Glutamatergic neuron (in vitro differentiated cells): ENCODE data around the gene MEAK7. TPM values are rescaled to one million over a fixed set of nuclear protein-coding genes. Genes with fewer than 3 reads are reported as not detected.

Source experiments
- DNase-seq: peaks from one replicate; pipeline ENCODE4 v3.0.0; 2022
- H3K27ac Mint-ChIP-seq: one replicate; pipeline ENCODE4 v1.8.0; 2020; ENCODE audit warnings: mild to moderate bottlenecking, mixed read lengths, inconsistent platforms; ENCODE audit not compliant: unreplicated experiment
- H3K27me3 Mint-ChIP-seq: one replicate; pipeline ENCODE4 v1.8.0; 2020; ENCODE audit warnings: mild to moderate bottlenecking, moderate library complexity, mixed read lengths, inconsistent platforms; ENCODE audit not compliant: unreplicated experiment
- H3K36me3 Mint-ChIP-seq: one replicate; pipeline ENCODE4 v1.8.0; 2020; ENCODE audit warnings: mild to moderate bottlenecking, mixed read lengths, inconsistent platforms; ENCODE audit not compliant: unreplicated experiment
- H3K4me1 Mint-ChIP-seq: one replicate; pipeline ENCODE4 v1.8.0; 2020; ENCODE audit warnings: mild to moderate bottlenecking, low read depth, mixed read lengths, inconsistent platforms; ENCODE audit not compliant: unreplicated experiment
- H3K4me3 Mint-ChIP-seq: one replicate; pipeline ENCODE4 v1.8.0; 2020; ENCODE audit warnings: mild to moderate bottlenecking, mixed read lengths, inconsistent platforms; ENCODE audit not compliant: unreplicated experiment
- H3K9me3 Mint-ChIP-seq: one replicate; pipeline ENCODE4 v1.8.0; 2020; ENCODE audit warnings: mild to moderate bottlenecking, moderate library complexity, mixed read lengths, inconsistent platforms; ENCODE audit not compliant: unreplicated experiment
- total RNA-seq: library from RNA; stranded (reverse); fragmentation: NEBNext Ultra II Directional; extraction: Animal tissue kit (Norgen Biotek cat#: 25700); gene quantifications from one replicate; pipeline ENCODE4 v1.2.1, GENCODE V29; 2021; ENCODE audit not compliant: unreplicated experiment
- TF ChIP-seq, protein P1 (sequence below): fragments of 200-600 bp; sonication (generic); IDR thresholded peaks from one replicate; pipeline ENCODE4 v1.5.0; 2021; ENCODE audit not compliant: partially characterized antibody, unreplicated experiment

Gene MEAK7
- total RNA-seq, 1 donor from 2014 or later: 44.8 TPM

DNA sequence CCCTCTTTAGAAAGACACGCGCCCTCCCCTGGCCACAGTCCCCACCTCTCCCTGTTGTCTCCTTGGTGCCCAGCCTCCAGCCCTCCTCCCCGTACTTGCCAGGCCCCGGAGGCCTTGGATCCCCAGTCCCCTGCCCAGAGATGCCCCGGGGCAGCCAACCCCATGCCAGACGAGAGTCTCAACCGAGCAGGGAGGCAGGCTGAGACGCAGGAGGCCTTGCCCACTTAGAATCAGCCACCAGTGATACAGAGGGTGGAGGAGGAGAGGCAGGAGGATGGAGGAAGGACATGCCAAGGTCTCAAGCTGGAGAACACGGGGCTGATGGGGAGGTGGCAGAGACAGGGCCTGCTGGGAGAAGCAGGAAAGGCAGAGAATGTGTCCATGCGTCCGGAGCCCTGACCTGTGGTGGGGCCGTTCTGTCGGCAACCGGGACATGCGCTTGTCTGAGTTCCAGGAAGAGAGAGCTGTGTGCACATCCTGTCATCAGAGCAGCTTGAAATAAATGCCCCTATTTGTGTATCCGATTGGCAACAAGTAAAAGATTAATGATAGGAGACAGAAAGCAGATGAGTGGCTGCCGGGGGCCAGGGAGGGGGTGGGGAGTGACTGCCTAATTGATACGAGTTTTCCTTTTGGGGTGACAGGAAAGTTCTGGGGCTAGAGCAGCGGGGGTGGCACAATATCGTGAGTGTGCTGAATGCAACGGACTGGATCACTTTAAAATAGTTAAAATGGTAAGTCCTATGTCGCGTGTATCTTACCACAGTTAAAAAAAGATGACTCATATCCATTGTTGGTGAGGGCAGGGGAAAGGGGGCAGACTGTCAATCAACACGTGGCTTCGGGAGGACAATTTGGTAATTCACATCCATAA lies 44.7 kb upstream of the MEAK7 start:
- Mint-ChIP-seq H3K4me1 (peaks cover 50% of the 10 kb centered on the region), H3K4me3 (no peak overlapping the region), H3K36me3 (no peaks in the 10 kb centered on the region), H3K27ac (peak overlapping the region; percentile 97), H3K27me3 (peaks cover 14% of the 10 kb centered on the region), H3K9me3 (peaks cover 11% of the 10 kb centered on the region)
- TF ChIP-seq, protein P1, sequence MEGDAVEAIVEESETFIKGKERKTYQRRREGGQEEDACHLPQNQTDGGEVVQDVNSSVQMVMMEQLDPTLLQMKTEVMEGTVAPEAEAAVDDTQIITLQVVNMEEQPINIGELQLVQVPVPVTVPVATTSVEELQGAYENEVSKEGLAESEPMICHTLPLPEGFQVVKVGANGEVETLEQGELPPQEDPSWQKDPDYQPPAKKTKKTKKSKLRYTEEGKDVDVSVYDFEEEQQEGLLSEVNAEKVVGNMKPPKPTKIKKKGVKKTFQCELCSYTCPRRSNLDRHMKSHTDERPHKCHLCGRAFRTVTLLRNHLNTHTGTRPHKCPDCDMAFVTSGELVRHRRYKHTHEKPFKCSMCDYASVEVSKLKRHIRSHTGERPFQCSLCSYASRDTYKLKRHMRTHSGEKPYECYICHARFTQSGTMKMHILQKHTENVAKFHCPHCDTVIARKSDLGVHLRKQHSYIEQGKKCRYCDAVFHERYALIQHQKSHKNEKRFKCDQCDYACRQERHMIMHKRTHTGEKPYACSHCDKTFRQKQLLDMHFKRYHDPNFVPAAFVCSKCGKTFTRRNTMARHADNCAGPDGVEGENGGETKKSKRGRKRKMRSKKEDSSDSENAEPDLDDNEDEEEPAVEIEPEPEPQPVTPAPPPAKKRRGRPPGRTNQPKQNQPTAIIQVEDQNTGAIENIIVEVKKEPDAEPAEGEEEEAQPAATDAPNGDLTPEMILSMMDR: no peak
- DNase-seq: no peak

DNA sequence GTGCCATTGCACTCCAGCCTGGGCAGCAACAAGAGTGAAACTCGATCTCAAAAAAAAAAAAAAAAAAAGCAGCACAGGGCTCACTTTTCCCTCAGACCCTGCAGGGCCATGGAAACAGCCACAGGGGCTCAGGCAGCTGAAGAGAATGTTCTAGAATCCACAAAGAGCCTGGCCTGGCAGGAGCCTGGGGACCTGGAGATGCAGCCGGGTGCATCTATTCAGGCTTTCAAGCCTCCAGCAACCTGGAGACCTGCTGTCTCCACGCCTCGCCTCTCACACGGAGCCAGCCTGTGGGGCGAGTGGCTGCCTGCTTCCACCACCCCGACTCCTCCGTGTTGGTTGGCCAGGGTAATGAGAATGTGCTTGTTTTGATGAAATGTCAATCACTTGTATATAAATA lies 44.0 kb upstream of the MEAK7 start:
- H3K27ac Mint-ChIP-seq: peak overlapping the region; percentile 97
- H3K27me3 Mint-ChIP-seq: peaks cover 14% of the 10 kb centered on the region
- H3K4me1 Mint-ChIP-seq: peaks cover 45% of the 10 kb centered on the region
- DNase-seq: peak; percentile 46
- TF ChIP-seq, protein P1: no peak
- no peak overlapping the region for H3K4me3 Mint-ChIP-seq
- H3K9me3 Mint-ChIP-seq: peaks cover 11% of the 10 kb centered on the region
- H3K36me3 Mint-ChIP-seq: no peaks in the 10 kb centered on the region

DNA sequence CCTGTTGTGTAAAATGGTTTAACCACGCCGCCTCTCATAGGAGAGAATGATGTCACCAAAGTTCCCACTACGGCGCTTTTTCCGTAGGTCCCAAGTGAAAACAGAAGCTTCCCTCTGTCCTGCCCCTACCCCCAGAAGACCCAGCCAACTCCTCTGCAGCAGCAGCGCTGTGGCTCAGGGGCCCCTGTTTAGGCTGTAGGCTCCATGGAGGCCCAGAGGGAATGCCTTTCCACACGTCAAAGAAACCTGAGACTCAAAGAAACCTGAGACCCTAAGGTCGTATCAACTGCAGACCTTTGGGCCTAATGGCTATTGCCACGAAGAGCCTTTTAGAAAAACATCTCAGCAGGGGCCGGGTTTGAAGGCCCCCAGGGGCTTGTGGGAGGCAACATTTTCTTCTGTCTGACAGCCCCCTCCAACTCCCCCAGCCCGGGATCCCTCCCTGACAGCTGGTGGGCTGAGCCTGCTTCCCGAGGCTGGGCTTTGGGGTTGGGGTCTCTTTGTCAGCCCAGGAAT lies 43.1 kb upstream of the MEAK7 start:
- Mint-ChIP-seq H3K27ac (peak overlapping the region; percentile 97), H3K9me3 (peaks cover 11% of the 10 kb centered on the region), H3K4me1 (peaks cover 44% of the 10 kb centered on the region), H3K4me3 (peak overlapping the region; percentile 27), H3K27me3 (peaks cover 14% of the 10 kb centered on the region), H3K36me3 (no peaks in the 10 kb centered on the region)
- DNase-seq: peak; percentile 79
- TF ChIP-seq, protein P1: no peak

DNA sequence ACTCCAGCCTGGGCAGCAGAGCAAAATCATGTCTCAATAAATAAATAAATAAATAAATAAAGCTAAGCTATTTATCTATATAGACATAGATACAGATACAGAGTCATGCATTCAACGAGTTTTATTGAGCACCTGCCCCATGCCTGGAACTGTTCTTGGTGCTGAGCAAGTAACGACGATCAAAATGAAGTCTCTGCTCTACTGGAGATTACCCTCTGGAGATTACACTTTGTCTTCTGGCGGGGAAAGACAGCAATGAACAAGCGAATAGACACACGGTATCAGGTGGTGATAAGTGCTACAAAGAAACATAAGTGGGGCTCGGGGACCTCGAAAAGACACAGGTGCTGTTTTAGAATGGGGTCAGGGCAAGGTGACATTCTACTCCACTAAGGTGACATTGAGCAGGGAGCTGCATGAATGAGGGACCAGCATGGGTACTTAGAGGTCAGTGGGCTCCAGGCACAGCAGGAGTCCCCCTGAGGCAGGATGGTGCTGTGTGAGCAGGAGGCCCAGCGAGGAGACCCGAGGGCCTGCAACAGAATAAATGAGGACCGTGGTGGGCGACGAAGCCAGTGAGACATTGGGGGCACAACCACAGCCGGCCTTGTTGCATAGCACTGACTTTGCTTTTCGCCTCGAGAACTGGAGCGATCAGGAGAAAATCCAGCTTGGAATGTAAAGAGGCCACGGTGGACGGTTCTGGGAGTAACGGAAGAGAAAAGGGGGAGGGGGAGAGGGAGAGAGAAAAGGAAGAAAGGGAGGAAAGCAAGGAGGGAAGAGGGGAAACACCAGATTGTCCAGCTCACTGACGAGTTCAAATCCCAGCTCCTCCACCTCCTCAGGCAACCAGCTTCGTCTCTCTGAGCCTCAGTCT lies 42.4 kb upstream of the MEAK7 start:
- Mint-ChIP-seq H3K36me3 (no peaks in the 10 kb centered on the region), H3K9me3 (peaks cover 14% of the 10 kb centered on the region), H3K27ac (peak overlapping the region; percentile 97), H3K4me1 (peaks cover 45% of the 10 kb centered on the region), H3K4me3 (peak overlapping the region; percentile 27), H3K27me3 (peaks cover 14% of the 10 kb centered on the region)
- TF ChIP-seq, protein P1: no peak
- no peak for DNase-seq
